HG03469 (cell line): Measurements from ENCODE around the gene PRDM10.
"Not testable (repeated sequence)": the region's sequence is repeated elsewhere in the genome, so short reads cannot be mapped to it uniquely, and the experiment has no call there.

Experiments
- ATAC-seq: cut with Tn5 transposase; IDR thresholded peaks from one replicate; pipeline ENCODE4 v1.9.1; 2021; ENCODE audit warnings: mild to moderate bottlenecking, moderate library complexity, moderate number of reproducible peaks; ENCODE audit not compliant: unreplicated experiment

Gene PRDM10

GRCh38 chr11:130020323-130020722 is 17.7 kb upstream of the PRDM10 start:
- ATAC-seq: no peak

GRCh38 chr11:130015846-130016245 is 13.2 kb upstream of the PRDM10 start:
- not testable (repeated sequence) for ATAC-seq

- ATAC-seq: no peak
Observed at GRCh38 chr11:130008326-130008725, 5.7 kb upstream of the PRDM10 start.

GRCh38 chr11:130006929-130007328 is 4.3 kb upstream of the PRDM10 start:
- ATAC-seq: no peak

- no peak for ATAC-seq
Observed at GRCh38 chr11:130003717-130004001, 1.0 kb upstream of the PRDM10 start.

GRCh38 chr11:130002846-130003716 is 446 bp upstream of the PRDM10 start:
- peak; percentile 70 for ATAC-seq

GRCh38 chr11:130001461-130002351 is 929 bp downstream of the PRDM10 start:
- ATAC-seq: peak; percentile 12

GRCh38 chr11:130000552-130001176 is 2.0 kb downstream of the PRDM10 start:
- ATAC-seq: no peak

- no peak for ATAC-seq
Observed at GRCh38 chr11:129999407-129999806, 3.2 kb downstream of the PRDM10 start.

- no peak for ATAC-seq
Observed at GRCh38 chr11:129998905-129999304, 3.7 kb downstream of the PRDM10 start.

GRCh38 chr11:129998107-129998506 is 4.5 kb downstream of the PRDM10 start:
- no peak for ATAC-seq

- ATAC-seq: no peak
Observed at GRCh38 chr11:129997513-129997912, 5.1 kb downstream of the PRDM10 start.

- ATAC-seq: no peak
Observed at GRCh38 chr11:129996113-129996870, 6.3 kb downstream of the PRDM10 start.

- ATAC-seq: no peak
Observed at GRCh38 chr11:129995163-129995562, 7.5 kb downstream of the PRDM10 start.

- no peak for ATAC-seq
Observed at GRCh38 chr11:129992161-129992944, 10.3 kb downstream of the PRDM10 start.

- ATAC-seq: no peak
Observed at GRCh38 chr11:129989149-129989813, 13.4 kb downstream of the PRDM10 start.

- ATAC-seq: no peak
Observed at GRCh38 chr11:129987950-129988349, 14.7 kb downstream of the PRDM10 start.

- ATAC-seq: no peak
Observed at GRCh38 chr11:129985823-129986222, 16.8 kb downstream of the PRDM10 start.

- ATAC-seq: no peak
Observed at GRCh38 chr11:129980086-129980485, 22.5 kb downstream of the PRDM10 start.
